GM19372 (cell line): ENCODE measurements around the gene NBEA.

Source experiments
- ATAC-seq: cut with Tn5 transposase; IDR thresholded peaks from one replicate; pipeline ENCODE4 v1.9.1; 2021; ENCODE audit warnings: mild to moderate bottlenecking, low read depth, moderate library complexity; ENCODE audit not compliant: unreplicated experiment

The NBEA gene

GRCh38 chr13:35534343-35534742 lies 592.3 kb downstream of the NBEA start:
- no peak for ATAC-seq

- no peak for ATAC-seq
Observed at GRCh38 chr13:35548790-35549189, 606.7 kb downstream of the NBEA start.

DNA sequence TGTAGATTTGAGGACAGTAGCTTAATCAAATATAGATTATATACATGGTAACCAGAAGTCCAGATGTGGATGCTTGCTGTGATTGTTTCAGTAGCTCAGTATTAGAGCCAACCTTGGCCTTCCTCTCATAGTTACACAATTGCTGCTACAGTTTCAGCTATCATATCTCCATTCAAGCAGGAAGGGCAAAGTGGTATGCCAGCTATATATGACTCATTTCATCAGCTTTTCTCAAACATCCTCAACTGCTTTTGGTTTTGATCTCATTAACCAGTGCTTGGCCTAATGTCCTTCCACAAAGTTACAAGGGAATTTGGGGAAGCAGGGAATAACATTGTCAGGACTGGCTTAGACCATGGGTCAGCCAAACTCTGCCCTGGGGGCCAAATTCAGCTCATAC lies 607.4 kb downstream of the NBEA start:
- ATAC-seq: no peak

- ATAC-seq: no peak
Observed at GRCh38 chr13:35552172-35552844, 610.2 kb downstream of the NBEA start.

- ATAC-seq: no peak
Observed at GRCh38 chr13:35554972-35555623, 613.0 kb downstream of the NBEA start.

DNA sequence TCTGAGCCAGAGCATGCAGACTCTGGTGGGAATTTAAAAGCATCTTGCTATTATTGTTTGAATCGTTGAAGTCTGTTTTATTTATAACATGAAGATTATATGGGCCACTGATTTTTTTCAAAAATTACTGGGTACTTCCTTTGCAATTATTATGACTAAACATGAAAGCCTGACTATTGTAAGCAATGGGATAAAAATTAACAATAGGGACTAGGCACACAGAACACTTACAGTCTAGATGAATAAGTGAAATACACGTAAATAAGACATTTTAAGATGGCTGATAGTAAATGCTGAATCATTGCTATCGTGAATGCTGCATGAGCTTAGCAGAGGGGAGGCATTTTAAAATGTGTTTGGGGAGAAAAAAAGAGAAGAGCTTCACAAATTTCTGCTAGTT lies 615.4 kb downstream of the NBEA start:
- no peak for ATAC-seq

DNA sequence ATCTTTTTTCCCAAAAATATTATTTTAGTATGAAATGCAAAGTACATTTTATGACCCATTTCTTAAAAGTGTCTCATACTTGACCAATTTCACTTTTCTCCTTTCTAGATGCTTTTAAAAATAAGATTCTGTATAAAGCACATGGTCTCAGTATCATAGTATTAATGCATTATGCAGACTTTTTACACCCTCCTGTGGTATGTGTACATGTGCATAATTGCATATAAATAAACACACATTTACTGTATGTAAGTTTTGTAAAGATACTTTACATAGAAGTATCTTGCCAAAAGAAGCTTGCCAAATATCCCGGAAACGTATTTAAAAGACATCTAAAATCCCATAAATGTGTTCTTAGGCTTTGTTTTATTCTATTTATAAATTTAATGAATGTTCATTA lies 619.5 kb downstream of the NBEA start:
- no peak for ATAC-seq

DNA sequence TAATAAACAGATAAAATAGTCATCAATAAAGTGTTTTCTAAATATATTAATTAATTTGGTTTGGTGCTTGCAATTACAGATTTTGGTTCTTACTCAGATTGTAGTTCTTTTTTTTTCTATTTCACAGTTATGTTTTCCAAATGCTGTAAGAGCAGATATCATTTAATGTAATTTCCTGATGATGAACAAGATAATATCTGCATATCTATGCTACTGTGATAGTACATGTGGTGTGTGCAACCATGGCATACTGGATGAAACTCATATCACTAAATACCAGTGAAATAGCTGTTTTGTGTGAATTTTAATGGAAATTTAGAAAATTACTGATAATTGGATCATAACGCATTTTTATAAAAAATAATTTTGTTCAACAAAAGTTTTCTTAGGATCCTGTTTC lies 623.2 kb downstream of the NBEA start:
- no peak for ATAC-seq

DNA sequence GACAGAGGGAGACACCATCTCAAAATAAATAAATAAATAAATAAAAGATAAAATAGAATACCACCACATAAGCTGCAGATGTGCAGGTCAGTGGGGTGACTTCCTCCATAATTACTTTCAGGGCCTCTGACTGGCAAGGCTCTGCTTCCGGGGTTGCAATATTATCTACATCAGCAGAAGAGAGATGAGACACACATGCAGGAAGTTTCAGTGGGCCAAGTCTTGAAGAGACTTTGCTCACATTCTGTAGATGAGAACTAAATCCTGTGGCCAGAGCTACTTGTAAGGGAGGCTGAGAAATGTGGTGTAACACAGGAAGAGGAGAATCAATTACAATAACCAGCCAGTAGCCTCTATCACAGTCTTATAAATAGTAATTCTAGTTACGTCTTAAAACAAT lies 624.3 kb downstream of the NBEA start:
- no peak for ATAC-seq

DNA sequence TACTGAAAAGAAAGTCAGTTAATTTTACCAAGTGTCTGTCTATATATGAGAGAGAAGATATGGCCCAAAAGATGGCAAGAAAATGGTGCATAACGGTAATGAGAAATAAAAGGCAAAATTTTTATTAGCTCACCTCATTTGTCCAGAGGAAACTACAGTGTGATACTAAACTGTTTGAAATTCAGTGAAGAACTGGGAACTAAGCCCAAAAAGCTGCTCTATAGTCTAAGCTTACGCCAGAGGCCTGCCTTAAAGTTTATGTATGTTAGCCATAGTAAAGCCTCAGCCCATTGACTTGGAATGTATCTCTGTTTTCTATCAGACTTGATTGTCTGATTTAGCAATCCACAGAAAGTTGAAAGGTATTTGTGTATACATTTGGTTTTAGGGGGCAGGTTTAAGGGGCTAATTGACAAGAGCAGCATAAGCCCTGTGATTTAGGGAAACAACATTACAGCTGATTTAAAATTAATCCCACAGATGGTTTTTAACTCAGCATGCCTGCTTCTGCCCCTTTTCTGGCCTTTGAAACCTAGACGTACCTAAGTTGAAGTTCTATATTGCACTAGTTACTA lies 625.4 kb downstream of the NBEA start:
- no peak for ATAC-seq

DNA sequence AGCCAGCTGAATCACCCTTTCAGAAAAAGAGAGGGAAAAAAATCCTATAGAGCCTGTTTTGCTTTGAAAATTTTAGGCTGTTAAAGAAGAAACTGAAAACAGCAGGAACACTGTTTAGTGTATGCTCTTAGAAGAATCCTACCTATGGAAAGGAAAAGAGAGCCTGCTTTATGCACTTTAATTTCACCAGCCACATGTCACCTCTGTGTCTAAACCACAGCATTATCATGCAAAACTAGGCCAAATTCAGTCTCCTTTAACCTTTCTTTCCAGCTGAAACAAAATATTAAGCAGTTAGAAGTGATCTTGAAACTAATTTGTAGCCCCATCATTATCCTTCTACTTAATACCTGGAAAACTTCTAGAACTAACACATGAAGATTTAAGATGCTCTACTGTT lies 631.6 kb downstream of the NBEA start:
- no peak for ATAC-seq

DNA sequence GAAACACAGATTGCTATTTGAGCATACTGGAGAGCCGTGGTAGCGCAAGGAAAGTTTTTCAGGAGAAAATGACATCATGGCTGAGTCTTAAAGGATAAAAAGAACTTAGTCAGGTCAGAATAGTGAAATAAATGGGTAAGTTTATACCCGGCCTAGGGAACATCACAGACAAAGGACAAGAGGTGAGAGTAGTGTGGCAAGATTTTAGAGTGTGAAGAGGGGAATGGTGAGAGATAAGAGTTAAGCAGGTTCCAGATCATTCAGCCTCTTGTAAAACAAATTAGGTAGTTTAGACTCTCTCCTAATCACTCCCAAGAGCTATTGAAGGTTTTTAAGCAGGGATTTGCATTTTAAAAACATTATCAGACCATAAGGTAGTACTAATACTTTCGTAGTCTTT lies 650.4 kb downstream of the NBEA start:
- ATAC-seq: no peak

DNA sequence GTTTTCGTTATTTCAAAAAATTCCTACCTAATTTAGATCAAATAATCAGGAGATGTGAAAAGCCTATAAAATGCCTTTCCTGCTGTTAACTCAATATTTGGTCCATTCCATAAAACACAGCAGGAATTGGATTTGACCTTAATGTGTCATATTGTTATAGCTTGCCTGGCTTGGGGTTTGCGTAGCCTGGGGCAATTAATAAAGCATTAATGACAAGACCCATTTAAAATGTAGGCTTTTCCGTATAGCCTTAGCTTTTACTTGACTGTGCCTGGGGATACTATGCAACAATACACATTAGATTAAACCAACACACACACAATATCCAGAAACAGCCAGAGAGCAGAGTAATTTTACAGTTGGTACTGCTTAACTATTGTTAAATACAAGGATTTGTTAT lies 651.6 kb downstream of the NBEA start:
- no peak for ATAC-seq

GRCh38 chr13:35594096-35594495 lies 652.0 kb downstream of the NBEA start:
- ATAC-seq: no peak

GRCh38 chr13:35595181-35595580 lies 653.1 kb downstream of the NBEA start:
- ATAC-seq: no peak

DNA sequence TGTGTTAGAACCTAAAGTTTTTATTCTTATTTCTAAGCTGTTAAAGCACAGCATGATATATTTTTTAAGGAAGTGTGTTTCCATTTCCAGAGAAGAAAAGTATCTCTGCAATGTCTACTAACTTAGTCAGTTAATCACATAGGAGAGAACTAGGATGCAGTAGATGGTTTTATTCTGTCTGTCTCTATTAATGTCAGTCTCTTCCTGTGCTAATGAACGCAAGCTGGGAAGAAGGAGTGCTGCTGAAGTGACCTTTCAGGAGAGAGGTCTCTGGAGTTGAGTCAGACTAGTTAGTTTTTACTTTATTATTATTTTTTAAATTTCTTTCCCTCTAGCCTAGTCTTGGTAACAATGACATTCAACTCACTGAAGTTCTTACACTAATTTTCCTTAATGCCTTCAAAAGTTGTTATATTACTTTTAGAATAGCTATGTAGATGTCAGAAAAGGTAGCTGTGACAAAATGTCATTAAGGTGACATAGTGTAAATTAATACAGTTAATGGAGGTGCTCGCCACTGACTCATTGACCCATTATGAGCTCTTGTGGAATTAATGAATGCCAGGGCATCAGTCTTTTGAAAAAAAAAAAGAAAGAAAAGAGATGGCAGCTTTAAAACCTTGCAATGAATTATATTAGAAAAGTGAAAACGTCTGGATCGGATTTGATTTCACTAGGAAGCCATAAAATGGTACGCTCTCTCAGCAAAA lies 654.4 kb downstream of the NBEA start:
- ATAC-seq: no peak

GRCh38 chr13:35597451-35597850 lies 655.4 kb downstream of the NBEA start:
- no peak for ATAC-seq

- no peak for ATAC-seq
Observed at GRCh38 chr13:35598233-35598632, 656.2 kb downstream of the NBEA start.

GRCh38 chr13:35598790-35599369 lies 656.8 kb downstream of the NBEA start:
- no peak for ATAC-seq

DNA sequence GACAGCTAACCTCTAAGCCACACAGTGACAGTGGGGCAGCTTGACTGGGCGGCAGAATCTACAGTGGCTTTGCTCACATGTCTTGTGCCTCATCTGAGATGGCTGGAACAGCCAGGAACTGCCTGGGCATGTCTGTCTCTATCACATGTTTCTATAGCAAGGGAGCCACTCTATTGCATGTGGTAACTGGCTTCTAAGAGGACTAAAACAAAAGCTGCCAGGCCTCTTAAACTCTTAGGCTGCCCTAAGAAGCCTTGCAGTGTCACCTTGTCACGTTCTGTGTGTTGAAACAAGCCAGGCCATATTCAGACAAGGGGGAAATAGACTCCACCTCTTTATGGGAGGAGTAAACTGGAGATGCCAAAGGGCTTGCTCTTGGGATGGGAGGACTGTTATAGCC lies 657.3 kb downstream of the NBEA start:
- no peak for ATAC-seq

GRCh38 chr13:35600137-35600536 lies 658.1 kb downstream of the NBEA start:
- no peak for ATAC-seq
